Testis (tissue), 3 donors: ENCODE data around the gene CYP2U1. TPM values are rescaled to one million over a fixed set of nuclear protein-coding genes. Genes with fewer than 3 reads are reported as not detected.

ENCODE experiments used
- DNase-seq: peaks from one replicate; pipeline ENCODE4 v3.0.0-alpha.2; 2019
- H3K27ac ChIP-seq, 2 donors: fragments of 200-600 bp; sonication (generic); one replicate each; pipeline ENCODE4 v1.5.1; 2019
- H3K27me3 ChIP-seq: fragments of 200-600 bp; sonication (generic); one replicate; pipeline ENCODE4 v1.5.1; 2019
- H3K36me3 ChIP-seq: fragments of 200-600 bp; sonication (generic); one replicate; pipeline ENCODE4 v1.5.1; 2017; ENCODE audit warnings: low read depth; ENCODE audit errors: missing control alignments
- H3K4me1 ChIP-seq: fragments of 200-600 bp; sonication (generic); one replicate; pipeline ENCODE4 v1.5.1; 2019
- H3K4me3 ChIP-seq, 2 donors: fragments of 200-600 bp; sonication (generic); one replicate each; pipeline ENCODE4 v1.5.1; 2017 to 2019
- H3K9me3 ChIP-seq: fragments of 200-600 bp; sonication (generic); one replicate; pipeline ENCODE4 v1.5.1; 2017
- POLR2A ChIP-seq: fragments of 450-650 bp; IDR thresholded peaks from one replicate; pipeline ENCODE4 v1.6.1; 2017; ENCODE audit warnings: antibody characterized with exemption, mild to moderate bottlenecking, moderate library complexity
- WGBS, 2 donors: methylation state at CpG; one replicate each; pipeline ENCODE4 v1.1.5; 2018; 5-methylcytosine and 5-hydroxymethylcytosine counted together
- intact Hi-C: fragments of 100-400 bp; cut with DNase I; formaldehyde crosslinking; loops from one replicate; pipeline ENCODE4 v1.15.1; 2023; ENCODE audit warnings: low total_unique reads
- polyA plus RNA-seq: library from polyadenylated mRNA; stranded (reverse); fragments of 350-450 nt; fragmentation: Illumina TruSeq; extraction: RNeasy Lipid Tissue Mini Kit (QIAGEN cat#74804); gene quantifications from one replicate; pipeline ENCODE4 v1.2.3, GENCODE V29; 2014; ENCODE audit warnings: low read depth, low replicate concordance; ENCODE audit not compliant: insufficient read depth
- total RNA-seq, 2 donors: library from RNA; depleted of rRNA; stranded (reverse); fragments of >200 nt; gene quantifications; one replicate each; pipeline ENCODE4 v1.2.3, GENCODE V29; 2016
- TF ChIP-seq, protein P1 (sequence below), 3 experiments: fragments of 450-650 bp in 2 of 3; fragments of 200-600 bp in 1 of 3; sonication (generic) in 1 of 3; IDR thresholded peaks; one replicate each; pipeline ENCODE4 v1.5.1; 2016 to 2019; ENCODE audit warnings: antibody characterized with exemption in 3 of 3, mild to moderate bottlenecking in 2 of 3, moderate library complexity in 1 of 3

Gene CYP2U1
- total and polyA plus RNA-seq, 3 donors from 2014 or later: 6.9 to 8.5 (median 7.7) TPM

DNA sequence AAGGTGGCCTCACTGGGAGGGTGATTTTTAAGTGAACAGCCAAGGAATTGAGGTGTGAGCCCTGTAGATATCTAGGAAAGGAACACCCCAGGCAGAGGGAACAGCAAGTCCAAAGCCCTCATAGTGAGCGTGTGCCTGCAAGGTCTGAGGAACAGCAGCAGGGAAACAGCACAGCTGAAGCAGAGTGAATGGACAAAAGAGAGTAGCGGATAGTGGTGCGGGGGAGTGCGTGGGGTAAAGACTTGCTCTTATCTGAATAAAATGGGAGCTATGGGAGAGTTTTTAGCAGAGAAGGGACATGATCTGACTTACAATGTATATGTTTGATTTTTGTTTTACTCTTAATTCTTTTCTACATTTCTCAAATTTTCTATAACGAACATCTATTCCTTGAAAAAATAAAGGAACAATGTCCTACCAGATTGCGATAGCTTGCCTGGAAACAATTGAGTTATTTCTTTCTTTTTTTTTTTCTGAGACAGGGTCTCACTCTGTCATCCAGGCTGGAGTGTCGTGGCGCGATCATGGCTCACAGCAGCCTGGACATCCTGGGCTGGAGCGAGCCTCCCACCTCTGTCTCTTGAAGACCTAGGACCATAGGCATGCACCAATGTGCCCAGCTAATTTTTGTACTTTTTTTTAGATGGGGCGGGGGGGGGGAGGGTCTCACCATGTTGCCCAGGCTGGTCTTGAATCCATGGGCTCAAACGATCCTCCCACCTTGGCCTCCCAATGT is 38.9 kb downstream of the CYP2U1 start:
- 68 to 77% methylated on average over 12 of the region's 12 CpGs for WGBS, 2 donors

GRCh38 chr4:107972605-107973004 is 41.3 kb downstream of the CYP2U1 start:
- H3K4me1 ChIP-seq: no peaks in the 10 kb centered on the region
- no peaks in the 10 kb centered on the region for H3K36me3 ChIP-seq
- DNase-seq: no peak
- H3K27me3 ChIP-seq: no peaks in the 10 kb centered on the region
- H3K27ac ChIP-seq: no peak overlapping the region
- intact Hi-C loops: no loop called here
- no peak for TF ChIP-seq POLR2A
- TF ChIP-seq, protein P1, sequence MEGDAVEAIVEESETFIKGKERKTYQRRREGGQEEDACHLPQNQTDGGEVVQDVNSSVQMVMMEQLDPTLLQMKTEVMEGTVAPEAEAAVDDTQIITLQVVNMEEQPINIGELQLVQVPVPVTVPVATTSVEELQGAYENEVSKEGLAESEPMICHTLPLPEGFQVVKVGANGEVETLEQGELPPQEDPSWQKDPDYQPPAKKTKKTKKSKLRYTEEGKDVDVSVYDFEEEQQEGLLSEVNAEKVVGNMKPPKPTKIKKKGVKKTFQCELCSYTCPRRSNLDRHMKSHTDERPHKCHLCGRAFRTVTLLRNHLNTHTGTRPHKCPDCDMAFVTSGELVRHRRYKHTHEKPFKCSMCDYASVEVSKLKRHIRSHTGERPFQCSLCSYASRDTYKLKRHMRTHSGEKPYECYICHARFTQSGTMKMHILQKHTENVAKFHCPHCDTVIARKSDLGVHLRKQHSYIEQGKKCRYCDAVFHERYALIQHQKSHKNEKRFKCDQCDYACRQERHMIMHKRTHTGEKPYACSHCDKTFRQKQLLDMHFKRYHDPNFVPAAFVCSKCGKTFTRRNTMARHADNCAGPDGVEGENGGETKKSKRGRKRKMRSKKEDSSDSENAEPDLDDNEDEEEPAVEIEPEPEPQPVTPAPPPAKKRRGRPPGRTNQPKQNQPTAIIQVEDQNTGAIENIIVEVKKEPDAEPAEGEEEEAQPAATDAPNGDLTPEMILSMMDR (IDR thresholded peaks at IDR 0.05): no peak
- no peaks in the 10 kb centered on the region for H3K9me3 ChIP-seq
- no peak overlapping the region for H3K4me3 ChIP-seq

More for the DNA sequence above, 38.9 kb downstream of the CYP2U1 start:
- intact Hi-C loops: no loop called here
- TF ChIP-seq, protein P1 (IDR thresholded peaks at IDR 0.05): no peak
- TF ChIP-seq POLR2A: no peak
- H3K36me3 ChIP-seq: no peaks in the 10 kb centered on the region
- no peaks in the 10 kb centered on the region for H3K4me1 ChIP-seq
- H3K27ac ChIP-seq: no peak overlapping the region
- no peak overlapping the region for H3K4me3 ChIP-seq
- H3K9me3 ChIP-seq: no peaks in the 10 kb centered on the region
- peak; percentile 83 for DNase-seq
- no peaks in the 10 kb centered on the region for H3K27me3 ChIP-seq

DNA sequence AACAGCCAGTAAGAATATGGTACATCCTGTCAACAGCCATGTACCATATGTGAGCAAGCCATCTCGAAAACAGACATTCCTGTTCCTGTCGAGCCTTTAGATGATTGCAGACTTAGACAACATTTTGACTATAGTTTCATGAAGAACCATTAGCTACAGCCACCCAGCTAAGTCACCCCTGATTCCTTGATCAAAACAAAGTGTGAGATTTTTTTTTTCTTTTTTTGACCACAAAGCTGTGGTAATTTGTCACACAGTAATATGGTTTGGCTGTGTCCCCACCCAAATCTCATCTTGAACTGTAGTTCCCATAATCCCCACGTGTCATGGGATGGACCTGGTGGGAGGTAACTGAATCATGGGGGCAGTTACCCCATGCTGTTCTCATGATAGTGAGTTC is 43.2 kb downstream of the CYP2U1 start:
- WGBS, 2 donors: 94 to 97% methylated on average over 3 of the region's 3 CpGs
- Histone ChIP-seq H3K9me3 (no peaks in the 10 kb centered on the region), H3K36me3 (no peaks in the 10 kb centered on the region), H3K4me3 (no peak overlapping the region), H3K27ac (no peak overlapping the region), H3K4me1 (no peaks in the 10 kb centered on the region), H3K27me3 (no peaks in the 10 kb centered on the region)
- DNase-seq: no peak
- no peak for TF ChIP-seq POLR2A
- TF ChIP-seq, protein P1 (IDR thresholded peaks at IDR 0.05): no peak
- intact Hi-C loops: no loop called here

DNA sequence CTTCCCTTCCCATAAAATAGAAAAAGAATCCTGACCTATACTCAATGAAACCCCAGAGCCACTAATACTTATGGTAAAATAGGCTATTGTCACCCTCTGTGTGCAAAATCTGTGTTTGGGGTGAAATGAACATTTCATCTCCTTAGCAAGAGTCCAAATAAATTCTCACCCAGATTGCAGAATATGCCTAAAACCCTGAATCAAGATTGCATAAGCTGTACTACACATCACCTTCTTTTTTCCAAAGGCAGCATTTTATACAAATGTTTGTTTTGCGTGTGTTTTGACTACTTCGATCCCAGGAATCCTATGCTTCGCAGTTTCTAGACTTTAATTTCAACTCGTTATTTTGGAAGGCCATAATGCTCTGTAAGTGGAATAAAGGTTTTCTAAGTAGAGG is 46.1 kb downstream of the CYP2U1 start:
- no peaks in the 10 kb centered on the region for H3K27me3 ChIP-seq
- no peak for DNase-seq
- 90 to 92% methylated on average over 4 of the region's 4 CpGs for WGBS, 2 donors
- H3K27ac ChIP-seq: no peak overlapping the region
- no peaks in the 10 kb centered on the region for H3K9me3 ChIP-seq
- H3K4me3 ChIP-seq: no peak overlapping the region
- TF ChIP-seq POLR2A: no peak
- TF ChIP-seq, protein P1 (IDR thresholded peaks at IDR 0.05): no peak
- H3K4me1 ChIP-seq: no peaks in the 10 kb centered on the region
- intact Hi-C loops: no loop called here
- H3K36me3 ChIP-seq: no peaks in the 10 kb centered on the region
